CD14-positive monocyte (primary cell): ENCODE measurements around the gene UGT2A2. TPM values are rescaled to one million over a fixed set of nuclear protein-coding genes. Genes with fewer than 3 reads are reported as not detected.
"Not testable (repeated sequence)": the region's sequence is repeated elsewhere in the genome, so short reads cannot be mapped to it uniquely, and the experiment has no call there.

Experiments used
- DNase-seq, 3 donors: peaks; one replicate each; pipeline ENCODE4 v3.0.0-alpha.2; 2011 to 2022
- H2AFZ ChIP-seq: 2 replicates; pipeline ENCODE4 v1.6.0; 2012; ENCODE audit warnings: mild to moderate bottlenecking, low read depth, low read length, inconsistent platforms; ENCODE audit not compliant: insufficient read depth, poor library complexity, severe bottlenecking
- H3K27ac ChIP-seq, 2 donors: 1 replicate in 1 of 2; 2 replicates in 1 of 2; pipeline ENCODE4 v1.5.1; 2012 to 2013; ENCODE audit warnings: low read length in 2 of 2, control low read depth in 1 of 2, inconsistent platforms in 1 of 2, low read depth in 1 of 2, mild to moderate bottlenecking in 1 of 2
- H3K27me3 ChIP-seq, 2 donors: one replicate each; pipeline versions ENCODE4 v1.6.0 to v1.6.1; 2011 to 2013; ENCODE audit warnings: low read length in 2 of 2; ENCODE audit not compliant: control insufficient read depth in 2 of 2, insufficient read depth in 2 of 2
- H3K36me3 ChIP-seq, 2 donors: replicated peaks in 1 of 2; 1 replicate in 1 of 2; 2 replicates in 1 of 2; pipeline versions ENCODE4 v1.5.1 to v1.6.1; 2012 to 2013; ENCODE audit warnings: low read length in 2 of 2, control low read depth in 1 of 2, inconsistent platforms in 1 of 2, mild to moderate bottlenecking in 1 of 2; ENCODE audit not compliant: insufficient read depth in 2 of 2, control insufficient read depth in 1 of 2
- H3K4me1 ChIP-seq, 2 donors: 1 replicate in 1 of 2; 2 replicates in 1 of 2; pipeline versions ENCODE4 v1.5.1 to v1.6.1; 2012 to 2013; ENCODE audit warnings: low read length in 2 of 2, control low read depth in 1 of 2, inconsistent platforms in 1 of 2, mild to moderate bottlenecking in 1 of 2, moderate library complexity in 1 of 2; ENCODE audit not compliant: insufficient read depth in 2 of 2, control insufficient read depth in 1 of 2
- H3K4me2 ChIP-seq: replicated peaks from 2 replicates; pipeline ENCODE3; 2012; ENCODE audit warnings: low read length, moderate library complexity, mild to moderate bottlenecking; ENCODE audit not compliant: poor library complexity, severe bottlenecking; ENCODE audit errors: extremely low read depth
- H3K4me3 ChIP-seq, 3 experiments: fragments of 200-600 bp in 1 of 3; sonication (generic) in 1 of 3; replicated peaks in 1 of 3; 1 replicate in 2 of 3; 2 replicates in 1 of 3; pipeline ENCODE4 v1.5.1; 2011 to 2013; ENCODE audit warnings: low read length in 3 of 3, mild to moderate bottlenecking in 3 of 3, control low read depth in 2 of 3, low read depth in 2 of 3, inconsistent platforms in 1 of 3, moderate library complexity in 1 of 3
- H3K79me2 ChIP-seq: 2 replicates; pipeline ENCODE4 v1.6.0; 2012; ENCODE audit warnings: mild to moderate bottlenecking, control low read depth, inconsistent platforms, low read length, moderate library complexity; ENCODE audit not compliant: insufficient read depth
- H3K9ac ChIP-seq: 2 replicates; pipeline ENCODE4 v1.6.0; 2017; ENCODE audit warnings: low read length, mild to moderate bottlenecking; ENCODE audit not compliant: insufficient read depth, poor library complexity, severe bottlenecking
- H3K9me3 ChIP-seq, 2 donors: replicated peaks in 1 of 2; 1 replicate in 1 of 2; 2 replicates in 1 of 2; pipeline versions ENCODE4 v1.5.1 to v1.6.1; 2012 to 2013; ENCODE audit warnings: low read length in 2 of 2, control low read depth in 1 of 2; ENCODE audit not compliant: control insufficient read depth in 1 of 2, insufficient read depth in 1 of 2
- H4K20me1 ChIP-seq: 2 replicates; pipeline ENCODE4 v1.6.0; 2012; ENCODE audit warnings: mild to moderate bottlenecking, low read length, control low read depth, moderate library complexity; ENCODE audit not compliant: insufficient read depth
- H3K27ac Mint-ChIP-seq, 7 donors: one replicate each; pipeline ENCODE4 v1.8.0; 2020; ENCODE audit warnings: mild to moderate bottlenecking in 7 of 7, mixed read lengths in 7 of 7, moderate library complexity in 6 of 7, inconsistent platforms in 2 of 7
- H3K27me3 Mint-ChIP-seq, 3 donors: one replicate each; pipeline ENCODE4 v1.8.0; 2021 to 2022; ENCODE audit warnings: low read depth in 3 of 3, mild to moderate bottlenecking in 3 of 3, mixed read lengths in 3 of 3, moderate library complexity in 3 of 3, inconsistent platforms in 1 of 3
- H3K36me3 Mint-ChIP-seq, 2 donors: one replicate each; pipeline ENCODE4 v1.8.0; 2020; ENCODE audit warnings: mixed read lengths in 2 of 2, inconsistent platforms in 1 of 2, mild to moderate bottlenecking in 1 of 2
- H3K4me1 Mint-ChIP-seq: one replicate; pipeline ENCODE4 v1.8.0; 2020; ENCODE audit warnings: mild to moderate bottlenecking, mixed read lengths
- H3K4me3 Mint-ChIP-seq, 2 donors: one replicate each; pipeline ENCODE4 v1.8.0; 2020; ENCODE audit warnings: mild to moderate bottlenecking in 2 of 2, mixed read lengths in 2 of 2, moderate library complexity in 1 of 2
- H3K9me3 Mint-ChIP-seq, 7 donors: one replicate each; pipeline ENCODE4 v1.8.0; 2020 to 2022; ENCODE audit warnings: mixed read lengths in 7 of 7, mild to moderate bottlenecking in 6 of 7, moderate library complexity in 6 of 7, inconsistent platforms in 2 of 7
- WGBS: methylation state at CpG from one replicate; pipeline ENCODE4 v1.1.5; 2013; ENCODE audit warnings: missing lambda C conversion rate; ENCODE audit not compliant: insufficient coverage; 5-methylcytosine and 5-hydroxymethylcytosine counted together
- intact Hi-C, 2 donors: fragments of 100-400 bp; cut with micrococcal nuclease; formaldehyde crosslinking; loops; one replicate each; pipeline versions ENCODE4 v1.15.0 to v1.15.1; 2023
- polyA plus RNA-seq, 3 donors: library from polyadenylated mRNA; depleted of rRNA in 1 of 3; unstranded in 2 of 3; stranded (reverse) in 1 of 3; fragments of 300-500 nt in 2 of 3; fragments of >200 nt in 1 of 3; fragmentation: Illumina TruSeq in 2 of 3; gene quantifications; 1 replicate in 2 of 3; 2 replicates in 1 of 3; pipeline ENCODE4 v1.2.3, GENCODE V29; 2012 to 2021
- TF ChIP-seq, protein P1 (sequence below): fragments of 200-600 bp; IDR thresholded peaks from one replicate; pipeline ENCODE4 v1.8.0; 2022; ENCODE audit warnings: antibody characterized with exemption, mild to moderate bottlenecking

The UGT2A2 gene
- polyA plus RNA-seq, 3 donors = not detected

DNA sequence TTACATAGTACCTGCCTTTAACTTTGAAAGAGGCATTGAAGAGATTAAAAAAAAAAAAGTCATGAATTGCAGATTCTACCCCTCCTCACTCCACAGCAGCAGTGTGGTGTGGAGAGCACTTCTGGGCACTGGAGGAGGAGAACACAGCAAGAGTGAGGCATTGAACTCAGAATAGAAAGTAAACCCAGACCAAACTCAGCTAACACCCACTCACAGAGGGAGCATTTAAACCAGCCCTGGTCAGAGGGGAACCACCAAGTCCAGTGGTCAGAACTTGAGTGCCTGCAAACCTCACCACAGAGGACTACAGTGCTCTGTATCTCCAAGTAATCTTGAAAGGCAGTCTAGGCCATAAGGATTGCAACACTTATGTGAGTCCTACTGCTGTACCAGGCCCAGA is 29.2 kb upstream of the UGT2A2 start:
- intact Hi-C loops = no loop called here
- no peak overlapping the region for H3K4me3 ChIP-seq
- no peaks in the 10 kb centered on the region for H3K79me2 ChIP-seq
- no peak overlapping the region for H3K9ac ChIP-seq
- no peaks in the 10 kb centered on the region for H4K20me1 ChIP-seq
- H3K27me3 ChIP-seq = no peaks in the 10 kb centered on the region
- no peak overlapping the region for H2AFZ ChIP-seq
- no peaks in the 10 kb centered on the region for H3K36me3 Mint-ChIP-seq
- TF ChIP-seq, protein P1, sequence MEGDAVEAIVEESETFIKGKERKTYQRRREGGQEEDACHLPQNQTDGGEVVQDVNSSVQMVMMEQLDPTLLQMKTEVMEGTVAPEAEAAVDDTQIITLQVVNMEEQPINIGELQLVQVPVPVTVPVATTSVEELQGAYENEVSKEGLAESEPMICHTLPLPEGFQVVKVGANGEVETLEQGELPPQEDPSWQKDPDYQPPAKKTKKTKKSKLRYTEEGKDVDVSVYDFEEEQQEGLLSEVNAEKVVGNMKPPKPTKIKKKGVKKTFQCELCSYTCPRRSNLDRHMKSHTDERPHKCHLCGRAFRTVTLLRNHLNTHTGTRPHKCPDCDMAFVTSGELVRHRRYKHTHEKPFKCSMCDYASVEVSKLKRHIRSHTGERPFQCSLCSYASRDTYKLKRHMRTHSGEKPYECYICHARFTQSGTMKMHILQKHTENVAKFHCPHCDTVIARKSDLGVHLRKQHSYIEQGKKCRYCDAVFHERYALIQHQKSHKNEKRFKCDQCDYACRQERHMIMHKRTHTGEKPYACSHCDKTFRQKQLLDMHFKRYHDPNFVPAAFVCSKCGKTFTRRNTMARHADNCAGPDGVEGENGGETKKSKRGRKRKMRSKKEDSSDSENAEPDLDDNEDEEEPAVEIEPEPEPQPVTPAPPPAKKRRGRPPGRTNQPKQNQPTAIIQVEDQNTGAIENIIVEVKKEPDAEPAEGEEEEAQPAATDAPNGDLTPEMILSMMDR = no peak
- H3K4me2 ChIP-seq = no peak overlapping the region
- no peak overlapping the region for H3K27ac Mint-ChIP-seq
- no peaks in the 10 kb centered on the region for H3K36me3 ChIP-seq
- peaks cover 0 to 15% (median 6%) of the 10 kb centered on the region in 7 donors for H3K9me3 Mint-ChIP-seq
- H3K9me3 ChIP-seq = peaks cover 0 to 2% of the 10 kb centered on the region in 2 donors
- H3K4me1 Mint-ChIP-seq = no peaks in the 10 kb centered on the region
- no peak overlapping the region for H3K4me3 Mint-ChIP-seq
- no peaks in the 10 kb centered on the region for H3K4me1 ChIP-seq
- DNase-seq = no peak
- no peak overlapping the region for H3K27ac ChIP-seq
- H3K27me3 Mint-ChIP-seq = peaks cover 1 to 6% (median 2%) of the 10 kb centered on the region in 3 donors

DNA sequence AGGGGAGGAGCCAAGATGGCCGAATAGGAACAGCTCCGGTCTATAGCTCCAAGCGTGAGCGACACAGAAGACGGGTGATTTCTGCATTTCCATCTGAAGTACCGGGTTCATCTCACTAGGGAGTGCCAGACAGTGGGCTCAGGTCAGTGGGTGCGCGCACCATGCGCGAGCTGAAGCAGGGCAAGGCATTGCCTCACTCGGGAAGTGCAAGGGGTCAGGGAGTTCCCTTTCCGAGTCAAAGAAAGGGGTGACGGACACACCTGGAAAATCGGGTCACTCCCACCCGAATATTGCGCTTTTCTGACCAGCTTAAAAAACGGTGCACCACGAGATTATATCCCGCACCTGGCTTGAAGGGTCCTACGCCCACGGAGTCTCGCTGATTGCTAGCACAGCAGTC is 24.6 kb upstream of the UGT2A2 start:
- H3K27me3 ChIP-seq, H3K4me3 Mint-ChIP-seq, H3K4me1 Mint-ChIP-seq, H3K4me2 ChIP-seq, H3K79me2 ChIP-seq, intact Hi-C loops, H2AFZ ChIP-seq, H3K36me3 ChIP-seq, H3K27me3 Mint-ChIP-seq, H4K20me1 ChIP-seq, H3K9ac ChIP-seq, H3K4me3 ChIP-seq, H3K36me3 Mint-ChIP-seq, H3K4me1 ChIP-seq, DNase-seq, H3K27ac ChIP-seq, H3K27ac Mint-ChIP-seq, H3K9me3 ChIP-seq: not testable (repeated sequence)
- 94% methylated on average over 12 of the region's 22 CpGs for whole genome bisulfite sequencing
- peaks cover 1 to 19% (median 6%) of the 10 kb centered on the region in 7 donors for H3K9me3 Mint-ChIP-seq

DNA sequence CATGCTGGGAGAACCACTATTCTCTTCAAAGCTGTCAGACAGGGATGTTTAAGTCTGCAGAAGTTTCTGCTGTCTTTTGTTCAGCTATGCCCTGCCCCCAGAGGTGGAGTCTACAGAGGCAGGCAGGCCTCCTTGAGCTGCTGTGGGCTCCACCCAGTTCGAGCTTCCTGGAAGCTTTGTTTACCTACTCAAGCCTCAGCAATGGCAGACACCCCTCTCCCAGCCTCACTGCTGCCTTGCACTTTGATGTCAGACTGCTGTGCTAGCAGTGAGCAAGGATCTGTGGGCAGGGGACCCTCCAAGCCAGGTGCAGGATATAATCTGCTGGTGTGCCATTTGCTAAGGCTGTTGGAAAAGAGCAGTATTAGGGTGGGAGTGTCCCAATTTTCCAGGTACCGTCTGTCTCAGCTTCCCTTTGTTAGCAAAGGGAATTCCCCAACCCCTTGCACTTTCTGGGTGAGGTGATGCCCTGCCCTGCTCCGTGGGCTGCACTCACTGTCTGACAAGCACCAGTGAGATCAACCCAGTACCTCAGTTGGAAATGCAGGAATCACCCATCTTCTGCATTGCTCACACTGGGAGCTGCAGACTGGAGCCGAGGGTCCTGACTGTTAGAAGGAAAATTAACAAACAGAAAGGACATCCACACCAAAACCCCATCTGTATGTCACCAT is 21.8 kb upstream of the UGT2A2 start:
- H3K4me2 ChIP-seq, H3K4me1 Mint-ChIP-seq, H3K9ac ChIP-seq, intact Hi-C loops, H3K4me3 Mint-ChIP-seq, DNase-seq, H3K27me3 ChIP-seq, H3K9me3 ChIP-seq, H3K27ac Mint-ChIP-seq, H3K4me1 ChIP-seq, H3K79me2 ChIP-seq, H3K4me3 ChIP-seq, H3K27me3 Mint-ChIP-seq, H3K36me3 ChIP-seq, H3K36me3 Mint-ChIP-seq, H3K27ac ChIP-seq, H4K20me1 ChIP-seq, H2AFZ ChIP-seq: not testable (repeated sequence)
- H3K9me3 Mint-ChIP-seq = peaks cover 2 to 17% (median 8%) of the 10 kb centered on the region in 7 donors
- 83% methylated on average over 3 of the region's 4 CpGs for WGBS
